HepG2 (cell line): ENCODE data around the gene VWA7. TPM values are rescaled to one million over a fixed set of nuclear protein-coding genes. Genes with fewer than 3 reads are reported as not detected.

Experiments
- ARNT2 ChIP-seq: sonication (generic); formaldehyde crosslinking; IDR thresholded peaks from 2 replicates; pipeline ENCODE4 v1.8.0; 2022; ENCODE audit warnings: mild to moderate bottlenecking, low read depth, missing genetic modification reagents, moderate library complexity
- HOXA3 ChIP-seq: sonication (generic); formaldehyde crosslinking; IDR thresholded peaks from 2 replicates; pipeline ENCODE4 v1.5.0; 2020; ENCODE audit warnings: missing genetic modification reagents
- IRF2 ChIP-seq: IDR thresholded peaks from 2 replicates; pipeline ENCODE4 v1.6.1; 2018; ENCODE audit warnings: missing genetic modification reagents, missing compliant biosample characterization
- NAIF1 ChIP-seq: sonication (generic); formaldehyde crosslinking; IDR thresholded peaks from 2 replicates; pipeline ENCODE4 v1.5.0; 2020; ENCODE audit warnings: mild to moderate bottlenecking, missing genetic modification reagents, borderline replicate concordance
- SIN3A ChIP-seq: IDR thresholded peaks from 2 replicates; pipeline ENCODE4 v1.6.1; 2011; ENCODE audit warnings: low read depth, mild to moderate bottlenecking, control low read depth, low read length, borderline replicate concordance
- TEAD2 ChIP-seq: sonication (generic); formaldehyde crosslinking; IDR thresholded peaks from 2 replicates; pipeline ENCODE4 v1.9.0; 2021; ENCODE audit warnings: missing genetic modification reagents
- TGIF2 ChIP-seq: IDR thresholded peaks from 2 replicates; pipeline ENCODE4 v1.6.1; 2016; ENCODE audit warnings: control low read depth, missing compliant biosample characterization
- ZMYM3 ChIP-seq: sonication (generic); formaldehyde crosslinking; IDR thresholded peaks from 2 replicates; pipeline ENCODE4 v1.5.1; 2020; ENCODE audit warnings: mild to moderate bottlenecking, missing genetic modification reagents
- ZNF619 ChIP-seq: sonication (generic); formaldehyde crosslinking; IDR thresholded peaks from 2 replicates; pipeline ENCODE4 v1.4.0; 2020; ENCODE audit warnings: mild to moderate bottlenecking, missing genetic modification reagents
- ZSCAN22 ChIP-seq: sonication (generic); formaldehyde crosslinking; IDR thresholded peaks from 2 replicates; pipeline ENCODE4 v1.4.0; 2020; ENCODE audit warnings: mild to moderate bottlenecking, missing genetic modification reagents
- polyA plus RNA-seq, 8 experiments: library from polyadenylated mRNA; depleted of rRNA in 3 of 8; stranded (reverse) in 7 of 8; unstranded in 1 of 8; fragments of >200 nt; fragmentation: Illumina TruSeq in 4 of 8; extraction: Trizol in 4 of 8; gene quantifications; 2 replicates each; pipeline versions ENCODE4 v1.2.1 to v1.2.3, GENCODE V29; 2011 to 2016; ENCODE audit warnings: low read depth in 4 of 8, missing spikeins in 1 of 8, mixed read lengths in 1 of 8; ENCODE audit not compliant: insufficient read depth in 1 of 8
- total RNA-seq, 5 experiments: library from RNA; depleted of rRNA; stranded (reverse); fragments of >200 nt; fragmentation: Illumina TruSeq; extraction: Trizol; gene quantifications; 2 replicates each; pipeline ENCODE4 v1.2.3, GENCODE V29; 2016; ENCODE audit warnings: low read depth in 1 of 5
- TF ChIP-seq, protein P1 (sequence below): sonication (generic); formaldehyde crosslinking; IDR thresholded peaks from 2 replicates; pipeline ENCODE4 v1.4.0; 2020; ENCODE audit warnings: missing genetic modification reagents, borderline replicate concordance
- TF ChIP-seq, protein P2 (sequence below): sonication (generic); formaldehyde crosslinking; IDR thresholded peaks from 2 replicates; pipeline ENCODE4 v1.4.0; 2020; ENCODE audit warnings: mild to moderate bottlenecking, low read depth, missing genetic modification reagents
- TF ChIP-seq, protein P3 (sequence below): sonication (generic); formaldehyde crosslinking; IDR thresholded peaks from 2 replicates; pipeline ENCODE4 v1.4.0; 2020; ENCODE audit warnings: missing genetic modification reagents
- TF ChIP-seq, protein P4 (sequence below): sonication (generic); formaldehyde crosslinking; IDR thresholded peaks from 2 replicates; pipeline ENCODE4 v1.4.0; 2020; ENCODE audit warnings: mild to moderate bottlenecking, missing genetic modification reagents

Gene VWA7
- total and polyA plus RNA-seq, 2 of the 13 experiments (the other 11 are each of a cell fraction or from before 2014, with no cell fraction given) = 0.86 to 3.3 TPM

DNA sequence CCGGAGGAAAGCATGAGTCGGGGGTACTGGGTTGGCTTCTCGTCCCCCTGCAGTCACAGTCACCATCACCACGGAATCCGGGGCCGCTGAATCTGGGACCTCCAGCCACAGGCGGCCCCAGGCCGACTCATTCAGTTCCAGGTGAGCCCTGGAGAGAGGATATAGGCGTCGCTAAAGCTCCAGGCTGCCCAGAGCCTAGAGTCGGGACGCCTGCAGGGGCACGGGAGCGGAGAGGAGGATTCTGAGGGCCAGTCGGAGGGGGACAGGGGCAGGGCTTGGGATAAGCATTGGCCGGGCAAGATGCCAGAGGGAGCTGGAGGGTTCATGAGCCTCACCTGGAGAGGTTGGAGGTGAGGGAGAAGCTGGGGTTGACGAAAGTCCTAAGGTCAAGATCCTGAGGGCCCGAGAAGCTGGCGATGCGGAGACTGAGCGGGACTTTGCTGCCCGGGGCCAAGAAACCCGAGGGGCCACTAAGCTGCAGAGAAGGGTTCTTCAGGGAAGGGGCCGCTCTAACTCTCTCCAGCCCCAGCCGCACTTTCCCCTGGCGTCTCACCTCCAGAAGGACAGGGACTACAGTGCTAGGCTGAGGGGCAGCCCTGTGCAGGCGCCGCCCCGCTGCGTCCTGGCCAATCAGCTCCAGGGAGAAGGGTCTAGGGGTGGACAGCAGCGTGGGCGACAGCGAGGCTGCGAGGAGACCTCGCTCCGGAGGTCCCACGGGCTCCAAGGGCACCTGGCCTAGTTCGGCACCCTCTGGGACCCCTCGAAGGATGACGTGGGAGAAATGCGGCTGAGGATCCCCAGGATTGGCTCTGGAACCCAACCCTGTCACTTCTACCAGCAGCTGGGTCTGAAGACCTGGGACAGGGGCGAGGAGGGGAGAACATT lies 11.0 kb downstream of the VWA7 start (continued):
- TF ChIP-seq, protein P1, sequence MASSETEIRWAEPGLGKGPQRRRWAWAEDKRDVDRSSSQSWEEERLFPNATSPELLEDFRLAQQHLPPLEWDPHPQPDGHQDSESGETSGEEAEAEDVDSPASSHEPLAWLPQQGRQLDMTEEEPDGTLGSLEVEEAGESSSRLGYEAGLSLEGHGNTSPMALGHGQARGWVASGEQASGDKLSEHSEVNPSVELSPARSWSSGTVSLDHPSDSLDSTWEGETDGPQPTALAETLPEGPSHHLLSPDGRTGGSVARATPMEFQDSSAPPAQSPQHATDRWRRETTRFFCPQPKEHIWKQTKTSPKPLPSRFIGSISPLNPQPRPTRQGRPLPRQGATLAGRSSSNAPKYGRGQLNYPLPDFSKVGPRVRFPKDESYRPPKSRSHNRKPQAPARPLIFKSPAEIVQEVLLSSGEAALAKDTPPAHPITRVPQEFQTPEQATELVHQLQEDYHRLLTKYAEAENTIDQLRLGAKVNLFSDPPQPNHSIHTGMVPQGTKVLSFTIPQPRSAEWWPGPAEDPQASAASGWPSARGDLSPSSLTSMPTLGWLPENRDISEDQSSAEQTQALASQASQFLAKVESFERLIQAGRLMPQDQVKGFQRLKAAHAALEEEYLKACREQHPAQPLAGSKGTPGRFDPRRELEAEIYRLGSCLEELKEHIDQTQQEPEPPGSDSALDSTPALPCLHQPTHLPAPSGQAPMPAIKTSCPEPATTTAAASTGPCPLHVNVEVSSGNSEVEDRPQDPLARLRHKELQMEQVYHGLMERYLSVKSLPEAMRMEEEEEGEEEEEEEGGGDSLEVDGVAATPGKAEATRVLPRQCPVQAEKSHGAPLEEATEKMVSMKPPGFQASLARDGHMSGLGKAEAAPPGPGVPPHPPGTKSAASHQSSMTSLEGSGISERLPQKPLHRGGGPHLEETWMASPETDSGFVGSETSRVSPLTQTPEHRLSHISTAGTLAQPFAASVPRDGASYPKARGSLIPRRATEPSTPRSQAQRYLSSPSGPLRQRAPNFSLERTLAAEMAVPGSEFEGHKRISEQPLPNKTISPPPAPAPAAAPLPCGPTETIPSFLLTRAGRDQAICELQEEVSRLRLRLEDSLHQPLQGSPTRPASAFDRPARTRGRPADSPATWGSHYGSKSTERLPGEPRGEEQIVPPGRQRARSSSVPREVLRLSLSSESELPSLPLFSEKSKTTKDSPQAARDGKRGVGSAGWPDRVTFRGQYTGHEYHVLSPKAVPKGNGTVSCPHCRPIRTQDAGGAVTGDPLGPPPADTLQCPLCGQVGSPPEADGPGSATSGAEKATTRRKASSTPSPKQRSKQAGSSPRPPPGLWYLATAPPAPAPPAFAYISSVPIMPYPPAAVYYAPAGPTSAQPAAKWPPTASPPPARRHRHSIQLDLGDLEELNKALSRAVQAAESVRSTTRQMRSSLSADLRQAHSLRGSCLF (CRISPR knock-in tag) = 0 out of 2 replicates have a peak, but pooled peaks have one; percentile 30
- TF ChIP-seq IRF2 (CRISPR knock-in tag) (no peak; the same call in 1 of the 2 replicates), ZSCAN22 (CRISPR knock-in tag) (no peak), NAIF1 (CRISPR knock-in tag) (no peak), ZMYM3 (no peak), ZNF619 (no peak), HOXA3 (peak; percentile 73), SIN3A (no peak), TGIF2 (no peak), ARNT2 (CRISPR knock-in tag) (0 out of 2 replicates have a peak, but pooled peaks have one; percentile 70), TEAD2 (no peak)
- TF ChIP-seq, protein P2, sequence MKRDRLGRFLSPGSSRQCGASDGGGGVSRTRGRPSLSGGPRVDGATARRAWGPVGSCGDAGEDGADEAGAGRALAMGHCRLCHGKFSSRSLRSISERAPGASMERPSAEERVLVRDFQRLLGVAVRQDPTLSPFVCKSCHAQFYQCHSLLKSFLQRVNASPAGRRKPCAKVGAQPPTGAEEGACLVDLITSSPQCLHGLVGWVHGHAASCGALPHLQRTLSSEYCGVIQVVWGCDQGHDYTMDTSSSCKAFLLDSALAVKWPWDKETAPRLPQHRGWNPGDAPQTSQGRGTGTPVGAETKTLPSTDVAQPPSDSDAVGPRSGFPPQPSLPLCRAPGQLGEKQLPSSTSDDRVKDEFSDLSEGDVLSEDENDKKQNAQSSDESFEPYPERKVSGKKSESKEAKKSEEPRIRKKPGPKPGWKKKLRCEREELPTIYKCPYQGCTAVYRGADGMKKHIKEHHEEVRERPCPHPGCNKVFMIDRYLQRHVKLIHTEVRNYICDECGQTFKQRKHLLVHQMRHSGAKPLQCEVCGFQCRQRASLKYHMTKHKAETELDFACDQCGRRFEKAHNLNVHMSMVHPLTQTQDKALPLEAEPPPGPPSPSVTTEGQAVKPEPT (CRISPR knock-in tag) = peak; percentile 53; the same call in 1 of the 2 replicates
- TF ChIP-seq, protein P3, sequence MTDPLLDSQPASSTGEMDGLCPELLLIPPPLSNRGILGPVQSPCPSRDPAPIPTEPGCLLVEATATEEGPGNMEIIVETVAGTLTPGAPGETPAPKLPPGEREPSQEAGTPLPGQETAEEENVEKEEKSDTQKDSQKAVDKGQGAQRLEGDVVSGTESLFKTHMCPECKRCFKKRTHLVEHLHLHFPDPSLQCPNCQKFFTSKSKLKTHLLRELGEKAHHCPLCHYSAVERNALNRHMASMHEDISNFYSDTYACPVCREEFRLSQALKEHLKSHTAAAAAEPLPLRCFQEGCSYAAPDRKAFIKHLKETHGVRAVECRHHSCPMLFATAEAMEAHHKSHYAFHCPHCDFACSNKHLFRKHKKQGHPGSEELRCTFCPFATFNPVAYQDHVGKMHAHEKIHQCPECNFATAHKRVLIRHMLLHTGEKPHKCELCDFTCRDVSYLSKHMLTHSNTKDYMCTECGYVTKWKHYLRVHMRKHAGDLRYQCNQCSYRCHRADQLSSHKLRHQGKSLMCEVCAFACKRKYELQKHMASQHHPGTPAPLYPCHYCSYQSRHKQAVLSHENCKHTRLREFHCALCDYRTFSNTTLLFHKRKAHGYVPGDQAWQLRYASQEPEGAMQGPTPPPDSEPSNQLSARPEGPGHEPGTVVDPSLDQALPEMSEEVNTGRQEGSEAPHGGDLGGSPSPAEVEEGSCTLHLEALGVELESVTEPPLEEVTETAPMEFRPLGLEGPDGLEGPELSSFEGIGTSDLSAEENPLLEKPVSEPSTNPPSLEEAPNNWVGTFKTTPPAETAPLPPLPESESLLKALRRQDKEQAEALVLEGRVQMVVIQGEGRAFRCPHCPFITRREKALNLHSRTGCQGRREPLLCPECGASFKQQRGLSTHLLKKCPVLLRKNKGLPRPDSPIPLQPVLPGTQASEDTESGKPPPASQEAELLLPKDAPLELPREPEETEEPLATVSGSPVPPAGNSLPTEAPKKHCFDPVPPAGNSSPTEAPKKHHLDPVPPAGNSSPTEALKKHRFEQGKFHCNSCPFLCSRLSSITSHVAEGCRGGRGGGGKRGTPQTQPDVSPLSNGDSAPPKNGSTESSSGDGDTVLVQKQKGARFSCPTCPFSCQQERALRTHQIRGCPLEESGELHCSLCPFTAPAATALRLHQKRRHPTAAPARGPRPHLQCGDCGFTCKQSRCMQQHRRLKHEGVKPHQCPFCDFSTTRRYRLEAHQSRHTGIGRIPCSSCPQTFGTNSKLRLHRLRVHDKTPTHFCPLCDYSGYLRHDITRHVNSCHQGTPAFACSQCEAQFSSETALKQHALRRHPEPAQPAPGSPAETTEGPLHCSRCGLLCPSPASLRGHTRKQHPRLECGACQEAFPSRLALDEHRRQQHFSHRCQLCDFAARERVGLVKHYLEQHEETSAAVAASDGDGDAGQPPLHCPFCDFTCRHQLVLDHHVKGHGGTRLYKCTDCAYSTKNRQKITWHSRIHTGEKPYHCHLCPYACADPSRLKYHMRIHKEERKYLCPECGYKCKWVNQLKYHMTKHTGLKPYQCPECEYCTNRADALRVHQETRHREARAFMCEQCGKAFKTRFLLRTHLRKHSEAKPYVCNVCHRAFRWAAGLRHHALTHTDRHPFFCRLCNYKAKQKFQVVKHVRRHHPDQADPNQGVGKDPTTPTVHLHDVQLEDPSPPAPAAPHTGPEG (CRISPR knock-in tag) = 0 out of 2 replicates have a peak, but pooled peaks have one; percentile 50
- TF ChIP-seq, protein P4, sequence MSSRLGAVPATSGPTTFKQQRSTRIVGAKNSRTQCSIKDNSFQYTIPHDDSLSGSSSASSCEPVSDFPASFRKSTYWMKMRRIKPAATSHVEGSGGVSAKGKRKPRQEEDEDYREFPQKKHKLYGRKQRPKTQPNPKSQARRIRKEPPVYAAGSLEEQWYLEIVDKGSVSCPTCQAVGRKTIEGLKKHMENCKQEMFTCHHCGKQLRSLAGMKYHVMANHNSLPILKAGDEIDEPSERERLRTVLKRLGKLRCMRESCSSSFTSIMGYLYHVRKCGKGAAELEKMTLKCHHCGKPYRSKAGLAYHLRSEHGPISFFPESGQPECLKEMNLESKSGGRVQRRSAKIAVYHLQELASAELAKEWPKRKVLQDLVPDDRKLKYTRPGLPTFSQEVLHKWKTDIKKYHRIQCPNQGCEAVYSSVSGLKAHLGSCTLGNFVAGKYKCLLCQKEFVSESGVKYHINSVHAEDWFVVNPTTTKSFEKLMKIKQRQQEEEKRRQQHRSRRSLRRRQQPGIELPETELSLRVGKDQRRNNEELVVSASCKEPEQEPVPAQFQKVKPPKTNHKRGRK (CRISPR knock-in tag) = no peak
